K562 (cell line): ENCODE data around the gene DBH. TPM values are rescaled to one million over a fixed set of nuclear protein-coding genes. Genes with fewer than 3 reads are reported as not detected.

Experiments used
- ATAC-seq: fragments of 200-7000 bp; cut with Tn5 transposase; 3 replicates; pipeline ENCODE4 v1.9.1; 2020; ENCODE audit warnings: moderate library complexity
- BruUV-seq: library from RNA; stranded (reverse); fragments of 400-500 nt; replicated peaks from 2 replicates; lab custom pipeline; 2021; lab: Mats Ljungman, UMichigan
- CTCF ChIA-PET: fragments of 300-600 bp; formaldehyde crosslinking; extraction: SDS; loops from one replicate; lab custom pipeline; 2021; ENCODE audit warnings: low intra/inter-chr PET ratio; lab: Yijun Ruan, JAX
- POLR2A ChIA-PET: fragments of 300-600, 350-650 bp; sonication (Branson Sonifier 250); formaldehyde crosslinking; extraction: SDS; loops from one replicate; lab custom pipeline; 2021; ENCODE audit warnings: antibody characterized with exemption, inconsistent platforms; lab: Yijun Ruan, JAX
- DNase-seq, 4 experiments: peaks; one replicate each; pipeline versions ENCODE4 v3.0.0 to v3.0.0-alpha.2; 2011 to 2018; ENCODE audit warnings: low spot score in 3 of 4, mixed read lengths in 3 of 4; ENCODE audit errors: extremely low read depth in 1 of 4
- FAIRE-seq: peaks from 2 replicates; lab custom pipeline; 2011; peaks lifted over from hg19 to GRCh38; lab: Jason Lieb, UNC
- H2AFZ ChIP-seq: 2 replicates; pipeline ENCODE4 v1.6.0; 2011; ENCODE audit warnings: low read depth, low read length, control low read depth, inconsistent platforms
- H3K27ac ChIP-seq: fragments of 200-600 bp; 3 replicates; pipeline ENCODE4 v1.8.0; 2011; ENCODE audit warnings: low read depth, mild to moderate bottlenecking, control low read depth, inconsistent platforms, low read length, moderate library complexity, mixed read lengths; ENCODE audit errors: extremely low read depth
- H3K27me3 ChIP-seq, 2 experiments: fragments of 300-600 bp in 1 of 2; 2 replicates in 1 of 2; 3 replicates in 1 of 2; pipeline versions ENCODE4 v1.6.0 to v1.8.0; 2011; ENCODE audit warnings: inconsistent platforms in 2 of 2, low read length in 2 of 2, mild to moderate bottlenecking in 1 of 2, mixed read lengths in 1 of 2, moderate library complexity in 1 of 2; ENCODE audit not compliant: control insufficient read depth in 2 of 2, insufficient read depth in 2 of 2
- H3K36me3 ChIP-seq: fragments of 300-600 bp; 3 replicates; pipeline ENCODE4 v1.8.0; 2011; ENCODE audit warnings: mild to moderate bottlenecking, low read length, inconsistent platforms; ENCODE audit not compliant: control insufficient read depth, insufficient read depth
- H3K4me1 ChIP-seq, 2 experiments: fragments of 200-600 bp in 1 of 2; replicated peaks in 1 of 2; 2 replicates in 1 of 2; 3 replicates in 1 of 2; pipeline versions ENCODE4 v1.5.1 to v1.8.0; 2011; ENCODE audit warnings: inconsistent platforms in 2 of 2, low read length in 2 of 2, mild to moderate bottlenecking in 1 of 2, mixed read lengths in 1 of 2, moderate library complexity in 1 of 2; ENCODE audit not compliant: control insufficient read depth in 2 of 2, insufficient read depth in 2 of 2
- H3K4me2 ChIP-seq: 2 replicates; pipeline ENCODE4 v1.6.1; 2011; ENCODE audit warnings: low read length, control low read depth, inconsistent platforms, mixed read lengths; ENCODE audit not compliant: insufficient read depth
- H3K4me3 ChIP-seq: fragments of 200-600 bp; sonication (generic), shearing (Covaris generic); 2 replicates; pipeline ENCODE4 v1.5.1; 2016; ENCODE audit warnings: control low read depth, inconsistent platforms
- H3K79me2 ChIP-seq: fragments of 200-600 bp; 3 replicates; pipeline ENCODE4 v1.8.0; 2011; ENCODE audit warnings: low read length, inconsistent platforms; ENCODE audit not compliant: control insufficient read depth, insufficient read depth
- H3K9ac ChIP-seq, 2 experiments: 2 replicates each; pipeline versions ENCODE4 v1.6.0 to v1.6.1; 2011; ENCODE audit warnings: low read depth in 2 of 2, low read length in 2 of 2, control low read depth in 1 of 2, inconsistent platforms in 1 of 2, mild to moderate bottlenecking in 1 of 2, mixed read lengths in 1 of 2; ENCODE audit not compliant: insufficient read depth in 1 of 2
- H3K9me1 ChIP-seq: one replicate; pipeline ENCODE4 v1.6.0; 2011; ENCODE audit warnings: inconsistent platforms, mild to moderate bottlenecking, low read length, moderate library complexity; ENCODE audit not compliant: control insufficient read depth, insufficient read depth
- H3K9me3 ChIP-seq: replicated peaks from 2 replicates; pipeline ENCODE4 v1.5.1; 2011; ENCODE audit warnings: low read depth, low read length, inconsistent platforms; ENCODE audit not compliant: control insufficient read depth, insufficient read depth
- H4K20me1 ChIP-seq: replicated peaks from 2 replicates; pipeline ENCODE4 v1.6.1; 2011; ENCODE audit warnings: low read length, inconsistent platforms, mixed read lengths; ENCODE audit not compliant: control insufficient read depth, insufficient read depth
- BRD4 ChIP-seq: fragments of 200-600 bp; sonication (generic); IDR thresholded peaks from 2 replicates; pipeline ENCODE4 v1.6.1; 2017; ENCODE audit warnings: inconsistent platforms
- HMGN3 ChIP-seq: IDR thresholded peaks from 2 replicates; pipeline ENCODE4 v1.6.1; 2011; ENCODE audit warnings: borderline replicate concordance, low read depth, mild to moderate bottlenecking, mixed read lengths, low read length; ENCODE audit not compliant: insufficient read length; ENCODE audit errors: extremely low read depth
- HOXB6 ChIP-seq: fragments of 250-450 bp; sonication (Bioruptor Pico); IDR thresholded peaks from 2 replicates; pipeline ENCODE4 v1.5.1; 2022; ENCODE audit warnings: mild to moderate bottlenecking, borderline replicate concordance
- JUND ChIP-seq, 2 experiments: IDR thresholded peaks; 2 replicates in 1 of 2; 3 replicates in 1 of 2; pipeline ENCODE4 v1.6.1; 2011; ENCODE audit warnings: borderline replicate concordance in 2 of 2, low read depth in 2 of 2, low read length in 2 of 2, improper control_type of control experiment in 1 of 2, missing biosample characterization in 1 of 2, missing genetic modification characterization in 1 of 2, missing genetic modification reagents in 1 of 2
- KAT7 ChIP-seq: sonication (generic); formaldehyde crosslinking; IDR thresholded peaks from 2 replicates; pipeline ENCODE4 v1.8.0; 2022; ENCODE audit warnings: missing genetic modification reagents, mild to moderate bottlenecking, borderline replicate concordance
- KDM2B ChIP-seq: fragments of 250-450 bp; sonication (Bioruptor Pico); IDR thresholded peaks from 2 replicates; pipeline ENCODE4 v1.8.0; 2021; ENCODE audit warnings: mild to moderate bottlenecking, moderate library complexity
- MAFK ChIP-seq: IDR thresholded peaks from 2 replicates; pipeline ENCODE4 v1.6.1; 2011; ENCODE audit warnings: low read length, improper control_type of control experiment
- NFRKB ChIP-seq: fragments of 450-650 bp; IDR thresholded peaks from 2 replicates; pipeline ENCODE4 v1.6.1; 2016; ENCODE audit warnings: low read depth
- POLR2H ChIP-seq: IDR thresholded peaks from 2 replicates; pipeline ENCODE4 v1.6.1; 2016; ENCODE audit warnings: missing genetic modification characterization, low read depth, mild to moderate bottlenecking, control low read depth, missing compliant biosample characterization, moderate library complexity
- RBBP5 ChIP-seq: fragments of 200-600 bp; sonication (generic); IDR thresholded peaks from 2 replicates; pipeline ENCODE4 v1.6.1; 2012; ENCODE audit warnings: borderline replicate concordance, mild to moderate bottlenecking, low read length, control low read depth, inconsistent platforms; ENCODE audit not compliant: insufficient read depth, poor library complexity, severe bottlenecking
- SNAPC5 ChIP-seq: fragments of 250-450 bp; sonication (Bioruptor Pico); IDR thresholded peaks from 2 replicates; pipeline ENCODE4 v1.8.0; 2021; ENCODE audit warnings: moderate library complexity, mild to moderate bottlenecking, inconsistent platforms
- STAT6 ChIP-seq: sonication (generic); formaldehyde crosslinking; IDR thresholded peaks from 2 replicates; pipeline ENCODE4 v1.8.1; 2023; ENCODE audit warnings: mild to moderate bottlenecking, missing genetic modification reagents
- TEAD4 ChIP-seq, 2 experiments: sonication (generic) in 1 of 2; formaldehyde crosslinking in 1 of 2; IDR thresholded peaks; 2 replicates each; pipeline versions ENCODE4 v1.6.1 to v1.8.0; 2012 to 2022; ENCODE audit warnings: borderline replicate concordance in 1 of 2, inconsistent platforms in 1 of 2, low read length in 1 of 2, mild to moderate bottlenecking in 1 of 2, missing genetic modification reagents in 1 of 2
- ZNF124 ChIP-seq: sonication (generic); formaldehyde crosslinking; IDR thresholded peaks from 2 replicates; pipeline ENCODE4 v1.8.1; 2022; ENCODE audit warnings: missing genetic modification reagents
- WGBS: fragments of 100-300 bp; shearing (Covaris generic); methylation state at CpG from one replicate; pipeline ENCODE4 v1.1.6; 2016; ENCODE audit warnings: low coverage, mixed read lengths; ENCODE audit not compliant: insufficient coverage; ENCODE audit errors: missing lambda C conversion rate; 5-methylcytosine and 5-hydroxymethylcytosine counted together
- in situ Hi-C: fragments of 300-500 bp; cut with MboI; formaldehyde crosslinking; loops from 4 replicates; pipeline ENCODE4 v1.15.0; 2018; ENCODE audit warnings: inconsistent platforms, mixed read lengths
- intact Hi-C: fragments of 100-400 bp; cut with micrococcal nuclease; formaldehyde crosslinking; loops from 2 replicates; pipeline ENCODE4 v1.14.2; 2022
- polyA plus RNA-seq, 8 experiments: library from polyadenylated mRNA; depleted of rRNA in 4 of 8; stranded (reverse) in 5 of 8; unstranded in 3 of 8; fragments of >200 nt; fragmentation: Nextera tagmentation in 2 of 8; fragmentation: Illumina TruSeq in 1 of 8; extraction: Ambion mirVana in 2 of 8; extraction: Trizol in 1 of 8; gene quantifications; 2 replicates each; pipeline versions ENCODE4 v1.2.1 to v1.2.3, GENCODE V29; 2011 to 2014; ENCODE audit warnings: inconsistent platforms in 1 of 8, missing spikeins in 1 of 8
- total RNA-seq, 7 experiments: library from RNA; depleted of rRNA in 6 of 7; stranded (reverse); fragments of >200 nt in 6 of 7; fragmentation: Illumina TruSeq in 2 of 7; extraction: Trizol in 2 of 7; gene quantifications; 2 replicates each; pipeline versions ENCODE4 v1.2.1 to v1.2.3, GENCODE V29; 2011 to 2021; ENCODE audit warnings: low replicate concordance in 1 of 7

Gene DBH
- total and polyA plus RNA-seq, 9 of the 15 experiments (the other 6 are each of a cell fraction or from before 2014, with no cell fraction given), result not detected

GRCh38 chr9:133615606-133616188 is 20.5 kb upstream of the DBH start:
- 0% methylated on average over 11 of the region's 13 CpGs for WGBS
- no peaks in the 10 kb centered on the region for H3K9me3 ChIP-seq
- no peaks in the 10 kb centered on the region for H3K9me1 ChIP-seq
- peaks cover 14 to 63% of the 10 kb centered on the region in 2 experiments; a peak in 4 of 5 replicates for H3K27me3 ChIP-seq
- CTCF ChIA-PET, result no interaction called here
- H3K4me1 ChIP-seq, result no peaks in the 10 kb centered on the region
- H3K36me3 ChIP-seq, result no peaks in the 10 kb centered on the region
- H3K4me2 ChIP-seq, result no peak overlapping the region
- BruUV-seq, result no TSS peak
- FAIRE-seq (no peak), ATAC-seq (no peak), DNase-seq (no peak)
- peaks cover 22% of the 10 kb centered on the region for H4K20me1 ChIP-seq
- no peak for TF ChIP-seq TEAD4 (IDR thresholded peaks at IDR 0.05; ENCODE audit: low read length)
- TF ChIP-seq TEAD4 (CRISPR knock-in tag; IDR thresholded peaks at IDR 0.05; ENCODE audit: borderline replicate concordance), result no peak
- no peak for TF ChIP-seq HMGN3
- no peak for TF ChIP-seq JUND (IDR thresholded peaks at IDR 0.05; ENCODE audit: borderline replicate concordance, low read depth, low read length)
- TF ChIP-seq JUND (tag; IDR thresholded peaks at IDR 0.05; ENCODE audit: borderline replicate concordance, low read depth, low read length), result no peak
- no peak for TF ChIP-seq BRD4
- TF ChIP-seq RBBP5, result no peak
- TF ChIP-seq SNAPC5 (CRISPR knock-in tag), result no peak
- no peak for TF ChIP-seq ZNF124 (CRISPR knock-in tag)
- TF ChIP-seq KDM2B (CRISPR knock-in tag), result no peak
- TF ChIP-seq KAT7 (CRISPR knock-in tag), result no peak
- TF ChIP-seq MAFK, result no peak
- no peak for TF ChIP-seq POLR2H (tag)
- no peak for TF ChIP-seq HOXB6 (CRISPR knock-in tag)
- TF ChIP-seq NFRKB, result no peak
- TF ChIP-seq STAT6, result no peak
- no peak overlapping the region for H3K9ac ChIP-seq
- H2AFZ ChIP-seq, result no peak overlapping the region
- in situ Hi-C loops, result no loop called here
- no peak overlapping the region for H3K4me3 ChIP-seq
- intact Hi-C loops, result no loop called here
- no peaks in the 10 kb centered on the region for H3K79me2 ChIP-seq
- POLR2A ChIA-PET, result interaction anchor here (0.6 kb wide), 1 partner anchor 709 kb away, joined by 3 read pairs; no protein-coding TSS in a partner anchor
- no peak overlapping the region for H3K27ac ChIP-seq
